Activated naive CD4-positive, alpha-beta T cell treated with anti-CD3 and anti-CD28 coated beads, Interleukin-2, amount 50 U/mL, for 24 hours (primary cell): ENCODE measurements around the gene GNG14.
"Not testable (repeated sequence)": the region's sequence is repeated elsewhere in the genome, so short reads cannot be mapped to it uniquely, and the experiment has no call there.

Source experiments
- H3K27ac Mint-ChIP-seq: one replicate; pipeline ENCODE4 v1.8.0; 2021; ENCODE audit warnings: mild to moderate bottlenecking, mixed read lengths
- H3K27me3 Mint-ChIP-seq: one replicate; pipeline ENCODE4 v1.8.0; 2021; ENCODE audit warnings: mixed read lengths
- H3K36me3 Mint-ChIP-seq: one replicate; pipeline ENCODE4 v1.8.0; 2021; ENCODE audit warnings: mixed read lengths
- H3K4me1 Mint-ChIP-seq: one replicate; pipeline ENCODE4 v1.8.0; 2021; ENCODE audit warnings: mixed read lengths
- H3K4me3 Mint-ChIP-seq: one replicate; pipeline ENCODE4 v1.8.0; 2021; ENCODE audit warnings: mild to moderate bottlenecking, mixed read lengths
- H3K9me3 Mint-ChIP-seq: one replicate; pipeline ENCODE4 v1.8.0; 2021; ENCODE audit warnings: mixed read lengths

Gene GNG14

DNA sequence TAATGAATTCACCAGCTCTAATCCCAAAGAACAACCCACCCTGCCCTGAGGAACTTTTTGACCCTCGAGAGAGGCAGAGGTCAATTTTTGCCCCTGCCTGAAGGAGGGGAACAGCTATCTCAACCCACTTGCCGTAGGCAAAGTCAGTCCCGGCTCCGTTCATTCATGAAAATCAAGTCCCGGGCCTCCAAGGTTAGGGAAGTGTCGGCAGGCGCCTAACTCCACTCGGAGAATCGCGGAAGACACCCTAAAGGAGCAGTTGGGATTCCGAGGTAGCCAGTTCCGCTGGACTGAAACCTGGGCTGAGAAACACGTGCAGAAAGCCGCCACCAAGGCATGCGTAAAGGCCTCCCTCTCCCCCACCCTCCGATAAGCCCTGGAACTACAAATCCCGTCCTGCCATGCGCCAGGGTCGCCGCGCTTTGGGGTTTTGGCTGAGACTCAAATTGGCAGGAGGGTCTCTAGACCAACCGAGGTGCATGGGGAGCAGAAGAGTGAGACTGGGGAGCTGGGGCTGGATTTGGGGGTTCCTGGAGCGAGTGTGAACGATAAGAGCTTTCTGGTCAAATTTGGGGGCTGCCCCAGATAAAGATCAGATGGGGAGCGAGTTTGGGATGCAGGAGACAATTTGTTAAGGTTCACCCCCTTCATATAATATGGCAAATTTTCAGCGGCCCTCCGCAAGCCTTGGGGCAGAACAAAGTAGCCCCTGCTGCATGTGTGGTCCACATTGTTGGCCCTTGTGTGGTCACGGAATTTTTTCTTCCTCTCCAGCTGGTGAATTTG, 36.0 kb downstream of the GNG14 start, which contains the start of gene TNPO2:
TNPO2 (minus strand) TSS at position 292 of the 786 bp plus-strand sequence. CDS start 2,955 bp downstream, outside the sequence.
- Mint-ChIP-seq H3K9me3 (no peaks in the 10 kb centered on the region), H3K27me3 (no peaks in the 10 kb centered on the region), H3K36me3 (peaks cover 11% of the 10 kb centered on the region), H3K27ac (peak within 1 kb of the TSS; percentile 95), H3K4me1 (peaks cover 31% of the 10 kb centered on the region), H3K4me3 (peak within 1 kb of the TSS; percentile 98)

DNA sequence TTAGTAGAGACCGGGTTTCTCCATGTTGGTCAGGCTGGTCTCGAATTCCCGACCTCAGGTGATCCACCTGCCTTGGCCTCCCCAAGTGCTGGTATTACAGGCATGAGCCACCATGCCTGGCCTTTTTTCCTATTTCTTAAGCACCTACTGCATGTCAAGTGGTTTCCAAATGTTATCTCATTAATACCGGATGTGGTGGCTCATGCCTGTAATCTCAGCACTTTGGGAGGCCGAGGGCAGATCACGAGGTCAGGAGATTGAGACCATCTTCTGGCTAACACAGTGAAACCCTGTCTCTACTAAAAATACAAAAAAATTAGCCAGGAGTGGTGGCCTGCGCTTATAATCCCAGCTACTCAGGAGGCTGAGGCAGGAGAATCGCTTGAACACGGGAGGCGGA, 37.8 kb downstream of the GNG14 start:
- H3K9me3 Mint-ChIP-seq, H3K27me3 Mint-ChIP-seq, H3K27ac Mint-ChIP-seq, H3K4me3 Mint-ChIP-seq: not testable (repeated sequence)
- peaks cover 16% of the 10 kb centered on the region for H3K36me3 Mint-ChIP-seq
- peaks cover 33% of the 10 kb centered on the region for H3K4me1 Mint-ChIP-seq

GRCh38 chr19:12726988-12727316, 39.2 kb downstream of the GNG14 start:
- peaks cover 27% of the 10 kb centered on the region for H3K4me1 Mint-ChIP-seq
- H3K9me3 Mint-ChIP-seq: no peaks in the 10 kb centered on the region
- no peak overlapping the region for H3K27ac Mint-ChIP-seq
- H3K4me3 Mint-ChIP-seq: no peak overlapping the region
- peaks cover 9% of the 10 kb centered on the region for H3K36me3 Mint-ChIP-seq
- no peaks in the 10 kb centered on the region for H3K27me3 Mint-ChIP-seq

- peaks cover 8% of the 10 kb centered on the region for H3K36me3 Mint-ChIP-seq
- H3K4me3 Mint-ChIP-seq: no peak overlapping the region
- H3K4me1 Mint-ChIP-seq: peaks cover 36% of the 10 kb centered on the region
- no peak overlapping the region for H3K27ac Mint-ChIP-seq
- H3K27me3 Mint-ChIP-seq: no peaks in the 10 kb centered on the region
- H3K9me3 Mint-ChIP-seq: no peaks in the 10 kb centered on the region
These were observed 40.1 kb downstream of the GNG14 start for GRCh38 chr19:12727745-12728433.

DNA sequence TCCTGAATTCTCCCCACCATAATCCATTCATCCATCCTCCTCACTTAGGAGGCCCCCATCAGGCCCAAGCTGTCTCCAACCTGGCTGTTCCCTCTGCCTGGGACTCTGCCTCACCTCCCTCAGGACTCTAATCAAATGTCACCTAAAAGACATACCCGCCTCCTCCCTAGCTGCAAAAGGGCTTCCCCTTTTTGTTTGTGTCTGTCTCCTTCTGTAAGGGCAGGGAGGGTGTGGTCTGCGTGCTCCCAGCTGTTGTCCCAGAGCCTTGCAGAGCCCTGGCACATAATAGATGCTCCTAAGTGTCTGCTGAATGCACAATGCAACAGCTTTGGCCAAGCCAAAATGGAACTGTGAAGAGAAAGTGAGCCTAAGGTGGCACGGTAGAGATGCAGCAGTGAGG, 42.3 kb downstream of the GNG14 start:
- peak overlapping the region; percentile 5 for H3K27ac Mint-ChIP-seq
- no peaks in the 10 kb centered on the region for H3K9me3 Mint-ChIP-seq
- peaks cover 31% of the 10 kb centered on the region for H3K4me1 Mint-ChIP-seq
- H3K36me3 Mint-ChIP-seq: peaks cover 8% of the 10 kb centered on the region
- no peak overlapping the region for H3K4me3 Mint-ChIP-seq
- no peaks in the 10 kb centered on the region for H3K27me3 Mint-ChIP-seq

DNA sequence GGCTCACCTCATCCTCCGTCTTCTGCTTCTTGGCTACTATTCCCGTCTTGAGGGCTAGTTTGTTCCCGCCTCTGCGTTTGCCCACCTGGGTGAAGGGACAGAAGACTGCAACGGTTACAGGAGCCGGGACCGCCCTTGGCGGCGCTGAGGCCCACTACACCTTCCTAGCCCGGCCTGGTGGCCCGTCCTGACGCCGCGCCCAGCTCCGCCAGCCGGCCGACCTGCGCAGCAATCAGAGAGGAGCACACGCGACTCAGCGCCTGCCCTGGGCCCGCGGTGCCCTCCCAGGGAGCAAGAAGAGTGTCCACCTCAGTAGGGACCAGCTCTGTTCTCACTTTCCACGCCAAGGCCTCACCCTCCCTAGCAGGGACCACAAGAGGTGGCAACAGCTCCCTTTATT, 43.5 kb downstream of the GNG14 start:
- Mint-ChIP-seq H3K4me1 (peaks cover 31% of the 10 kb centered on the region), H3K27me3 (no peaks in the 10 kb centered on the region), H3K9me3 (no peaks in the 10 kb centered on the region), H3K27ac (no peak overlapping the region), H3K36me3 (peaks cover 8% of the 10 kb centered on the region), H3K4me3 (no peak overlapping the region)

- Mint-ChIP-seq H3K27me3 (no peaks in the 10 kb centered on the region), H3K27ac (peak overlapping the region; percentile 93), H3K36me3 (peaks cover 10% of the 10 kb centered on the region), H3K4me1 (peaks cover 43% of the 10 kb centered on the region), H3K4me3 (peak overlapping the region; percentile 92), H3K9me3 (no peaks in the 10 kb centered on the region)
These were observed 45.8 kb downstream of the GNG14 start for GRCh38 chr19:12733369-12734214.

DNA sequence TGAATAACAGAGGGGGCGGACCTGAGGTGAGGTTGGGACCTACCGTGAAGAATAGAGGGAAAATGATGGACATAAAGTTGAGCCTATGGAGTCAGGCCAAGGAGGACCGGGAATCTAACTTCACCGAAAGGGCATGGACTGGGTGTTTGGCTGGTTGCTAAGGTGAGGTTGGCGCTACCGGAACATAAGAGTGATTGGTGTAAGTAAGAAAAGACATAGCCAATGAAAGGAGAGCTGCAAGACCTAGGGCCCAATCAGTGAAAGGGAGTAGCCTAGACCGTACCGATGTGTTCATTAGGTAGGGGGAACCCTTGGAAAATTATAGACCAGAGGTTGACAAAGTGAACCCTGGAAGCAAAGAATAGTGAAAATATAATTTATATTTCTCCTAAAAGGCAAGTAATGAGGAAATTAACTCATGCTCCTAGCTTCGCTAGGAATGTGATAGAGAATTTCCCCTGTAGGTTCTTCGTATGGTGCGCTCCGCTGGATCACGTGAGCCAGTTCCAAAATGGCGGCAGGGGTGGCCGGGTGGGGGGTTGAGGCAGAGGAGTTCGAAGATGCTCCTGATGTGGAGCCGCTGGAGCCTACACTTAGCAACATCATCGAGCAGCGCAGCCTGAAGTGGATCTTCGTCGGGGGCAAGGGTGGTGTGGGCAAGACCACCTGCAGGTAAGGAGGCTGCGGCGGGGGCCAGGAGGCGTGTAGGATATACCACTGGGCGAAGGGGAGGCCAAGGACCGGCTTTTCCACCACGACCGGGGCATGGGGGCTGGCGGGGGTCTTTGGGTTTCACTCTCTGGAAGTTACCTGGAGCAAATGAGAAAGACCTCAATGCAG, 49.4 kb downstream of the GNG14 start, which contains the start of gene GET3:
GET3 (plus strand) TSS at position 503 of the 840 bp plus-strand sequence; CDS start at position 512, 9 bp downstream.
- peaks cover 5% of the 10 kb centered on the region for H3K36me3 Mint-ChIP-seq
- H3K4me3 Mint-ChIP-seq: peak within 1 kb of the TSS; percentile 100
- H3K9me3 Mint-ChIP-seq: no peaks in the 10 kb centered on the region
- peaks cover 34% of the 10 kb centered on the region for H3K4me1 Mint-ChIP-seq
- H3K27me3 Mint-ChIP-seq: no peaks in the 10 kb centered on the region
- H3K27ac Mint-ChIP-seq: peak within 1 kb of the TSS; percentile 87

DNA sequence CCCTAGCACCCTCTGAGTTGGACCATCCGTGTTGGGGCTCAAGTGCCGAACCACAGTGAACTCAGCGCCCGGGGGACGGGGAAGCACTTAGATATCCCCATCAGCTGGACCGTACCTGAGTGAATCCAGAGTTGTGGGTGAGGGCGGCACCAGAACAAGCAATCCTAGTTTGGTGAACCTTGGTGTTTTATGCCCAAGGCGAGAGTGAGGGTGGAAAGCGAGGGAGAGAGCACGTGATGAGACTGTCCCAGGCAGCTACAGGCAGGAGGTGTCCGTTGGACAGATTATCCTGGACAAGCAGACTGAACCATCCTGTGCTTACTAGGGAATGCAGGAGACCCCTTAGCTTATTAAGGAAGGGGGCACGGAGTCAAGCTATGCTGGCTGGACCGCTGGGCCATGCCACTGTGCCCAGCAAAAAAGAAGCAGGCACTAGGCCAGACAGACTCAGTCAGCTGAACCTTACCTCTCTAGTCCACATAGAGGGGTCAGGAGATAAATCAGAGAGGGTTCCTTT, 50.1 kb downstream of the GNG14 start:
- Mint-ChIP-seq H3K36me3 (peaks cover 4% of the 10 kb centered on the region), H3K9me3 (no peaks in the 10 kb centered on the region), H3K27me3 (no peaks in the 10 kb centered on the region), H3K4me3 (peak overlapping the region; percentile 100), H3K4me1 (peaks cover 27% of the 10 kb centered on the region), H3K27ac (peak overlapping the region; percentile 87)
